RWPE2 (cell line): ENCODE measurements around the gene CSMD2.

Experiments used
- ATAC-seq: fragments of 200-7000 bp; cut with Tn5 transposase; 3 replicates; pipeline ENCODE4 v1.9.1; 2021; ENCODE audit warnings: low read depth
- DNase-seq: peaks from one replicate; pipeline ENCODE4 v3.0.0-alpha.2; 2020; ENCODE audit warnings: low spot score
- H3K27ac ChIP-seq: fragments of 450-650 bp; 2 replicates; pipeline ENCODE4 v1.5.1; 2017; ENCODE audit warnings: mild to moderate bottlenecking; ENCODE audit not compliant: poor library complexity, severe bottlenecking
- H3K27me3 ChIP-seq: fragments of 250-450 bp; sonication (Bioruptor Pico); 2 replicates; pipeline ENCODE4 v1.5.1; 2021; ENCODE audit warnings: mild to moderate bottlenecking, moderate library complexity; ENCODE audit not compliant: insufficient read depth, poor library complexity, severe bottlenecking
- H3K36me3 ChIP-seq: fragments of 250-450 bp; sonication (Bioruptor Pico); 2 replicates; pipeline ENCODE4 v1.5.1; 2020; ENCODE audit warnings: low read depth, mild to moderate bottlenecking, moderate library complexity
- H3K4me1 ChIP-seq: fragments of 250-450 bp; sonication (Bioruptor Pico); 2 replicates; pipeline ENCODE4 v1.5.1; 2021; ENCODE audit warnings: mild to moderate bottlenecking, moderate library complexity; ENCODE audit not compliant: insufficient read depth, poor library complexity, severe bottlenecking
- H3K4me3 ChIP-seq: fragments of 250-450 bp; sonication (Bioruptor Pico); 2 replicates; pipeline ENCODE4 v1.5.1; 2021; ENCODE audit warnings: mild to moderate bottlenecking, moderate library complexity; ENCODE audit not compliant: severe bottlenecking
- H3K9me3 ChIP-seq: fragments of 250-450 bp; sonication (Bioruptor Pico); 2 replicates; pipeline ENCODE4 v1.5.1; 2021; ENCODE audit warnings: mild to moderate bottlenecking, moderate library complexity; ENCODE audit not compliant: severe bottlenecking
- CTCF ChIP-seq: fragments of 450-650 bp; IDR thresholded peaks from one replicate; pipeline ENCODE4 v1.5.1; 2017; ENCODE audit warnings: mild to moderate bottlenecking, moderate library complexity; ENCODE audit not compliant: poor library complexity, severe bottlenecking

CSMD2 gene

GRCh38 chr1:33713058-33713877 lies 451.8 kb downstream of the CSMD2 start:
- peaks cover 5% of the 10 kb centered on the region for H3K27me3 ChIP-seq
- H3K4me1 ChIP-seq = no peaks in the 10 kb centered on the region
- H3K4me3 ChIP-seq = no peak overlapping the region
- DNase-seq (no peak), ATAC-seq (no peak)
- no peak for TF ChIP-seq CTCF
- no peaks in the 10 kb centered on the region for H3K9me3 ChIP-seq
- H3K36me3 ChIP-seq = no peaks in the 10 kb centered on the region
- H3K27ac ChIP-seq = no peak overlapping the region

- ATAC-seq (no peak), DNase-seq (no peak)
- Histone ChIP-seq H3K9me3 (no peaks in the 10 kb centered on the region), H3K4me1 (no peaks in the 10 kb centered on the region), H3K36me3 (no peaks in the 10 kb centered on the region), H3K27ac (no peak overlapping the region), H3K4me3 (no peak overlapping the region), H3K27me3 (peaks cover 5% of the 10 kb centered on the region)
- TF ChIP-seq CTCF = no peak
These were observed 452.8 kb downstream of the CSMD2 start for GRCh38 chr1:33712186-33712585.

GRCh38 chr1:33711511-33711910 lies 453.5 kb downstream of the CSMD2 start:
- Histone ChIP-seq H3K9me3 (no peaks in the 10 kb centered on the region), H3K36me3 (no peaks in the 10 kb centered on the region), H3K4me1 (no peaks in the 10 kb centered on the region), H3K4me3 (no peak overlapping the region), H3K27me3 (peaks cover 5% of the 10 kb centered on the region), H3K27ac (no peak overlapping the region)
- no peak for TF ChIP-seq CTCF
- ATAC-seq = no peak
- no peak for DNase-seq

- no peak overlapping the region for H3K4me3 ChIP-seq
- no peaks in the 10 kb centered on the region for H3K36me3 ChIP-seq
- H3K27me3 ChIP-seq = peaks cover 5% of the 10 kb centered on the region
- DNase-seq (no peak), ATAC-seq (no peak)
- H3K4me1 ChIP-seq = no peaks in the 10 kb centered on the region
- H3K9me3 ChIP-seq = no peaks in the 10 kb centered on the region
- no peak for TF ChIP-seq CTCF
- H3K27ac ChIP-seq = no peak overlapping the region
These were observed 454.1 kb downstream of the CSMD2 start for GRCh38 chr1:33710967-33711366.
